ENCODE data around the gene CSNK1A1. TPM values are rescaled to one million over a fixed set of nuclear protein-coding genes. Genes with fewer than 3 reads are reported as not detected.

The CSNK1A1 gene
- total RNA-seq, 1 donor from 2014 or later: 224 TPM

DNA sequence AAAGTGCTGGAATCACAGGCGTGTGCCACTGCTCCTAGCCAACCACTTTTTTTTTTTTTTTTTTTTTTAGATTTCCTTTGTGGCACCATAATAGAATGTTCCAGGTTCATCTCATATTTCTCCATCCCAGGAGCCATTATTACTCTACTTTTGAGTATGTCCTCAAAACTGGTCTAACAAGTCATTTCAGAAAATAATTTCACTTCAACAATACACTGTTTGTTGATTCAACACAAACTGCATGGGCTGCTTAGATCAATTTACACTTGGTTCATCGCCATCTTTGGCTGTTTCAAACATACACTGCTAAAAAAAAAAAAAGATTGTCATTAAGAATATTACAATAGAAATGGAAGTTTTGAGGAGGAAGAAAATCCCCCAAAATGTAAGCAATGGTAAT lies 57.9 kb downstream of the CSNK1A1 start:
- peak overlapping the region; percentile 81 for H3K27ac Mint-ChIP-seq
- no peaks in the 10 kb centered on the region for H3K27me3 Mint-ChIP-seq
- H3K9me3 Mint-ChIP-seq: no peaks in the 10 kb centered on the region
- peak overlapping the region; percentile 23 for H3K4me3 Mint-ChIP-seq
- peaks cover 14% of the 10 kb centered on the region for H3K36me3 Mint-ChIP-seq
- TF ChIP-seq, protein P1, sequence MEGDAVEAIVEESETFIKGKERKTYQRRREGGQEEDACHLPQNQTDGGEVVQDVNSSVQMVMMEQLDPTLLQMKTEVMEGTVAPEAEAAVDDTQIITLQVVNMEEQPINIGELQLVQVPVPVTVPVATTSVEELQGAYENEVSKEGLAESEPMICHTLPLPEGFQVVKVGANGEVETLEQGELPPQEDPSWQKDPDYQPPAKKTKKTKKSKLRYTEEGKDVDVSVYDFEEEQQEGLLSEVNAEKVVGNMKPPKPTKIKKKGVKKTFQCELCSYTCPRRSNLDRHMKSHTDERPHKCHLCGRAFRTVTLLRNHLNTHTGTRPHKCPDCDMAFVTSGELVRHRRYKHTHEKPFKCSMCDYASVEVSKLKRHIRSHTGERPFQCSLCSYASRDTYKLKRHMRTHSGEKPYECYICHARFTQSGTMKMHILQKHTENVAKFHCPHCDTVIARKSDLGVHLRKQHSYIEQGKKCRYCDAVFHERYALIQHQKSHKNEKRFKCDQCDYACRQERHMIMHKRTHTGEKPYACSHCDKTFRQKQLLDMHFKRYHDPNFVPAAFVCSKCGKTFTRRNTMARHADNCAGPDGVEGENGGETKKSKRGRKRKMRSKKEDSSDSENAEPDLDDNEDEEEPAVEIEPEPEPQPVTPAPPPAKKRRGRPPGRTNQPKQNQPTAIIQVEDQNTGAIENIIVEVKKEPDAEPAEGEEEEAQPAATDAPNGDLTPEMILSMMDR (conservative IDR thresholded peaks at IDR 0.05): no peak
- no peak for DNase-seq (ENCODE audit: extremely low spot score, unreplicated experiment)
- peaks cover 27% of the 10 kb centered on the region for H3K4me1 Mint-ChIP-seq (ENCODE audit: unreplicated experiment)

DNA sequence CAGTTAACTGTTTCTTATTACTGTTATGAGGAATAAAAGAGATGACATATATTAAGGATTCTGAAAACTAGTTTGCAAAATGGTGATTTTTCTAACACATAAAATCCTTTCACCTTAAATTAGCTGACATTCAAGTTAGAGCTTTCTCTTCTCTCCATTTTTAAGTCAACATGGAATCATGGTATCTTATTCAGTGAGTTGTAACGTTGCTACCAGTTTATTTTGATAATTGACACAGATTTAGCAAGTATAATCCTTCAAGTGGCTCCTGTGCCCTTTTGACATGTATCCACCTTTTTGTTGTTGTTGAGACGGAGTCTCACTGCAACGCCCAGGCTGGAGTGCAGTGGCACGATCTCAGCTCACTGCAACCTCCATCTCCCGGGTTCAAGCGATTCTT lies 58.5 kb downstream of the CSNK1A1 start:
- peaks cover 14% of the 10 kb centered on the region for H3K36me3 Mint-ChIP-seq
- H3K4me1 Mint-ChIP-seq (ENCODE audit: unreplicated experiment): peaks cover 27% of the 10 kb centered on the region
- peak overlapping the region; percentile 55 for H3K27ac Mint-ChIP-seq
- TF ChIP-seq, protein P1 (conservative IDR thresholded peaks at IDR 0.05): no peak
- no peaks in the 10 kb centered on the region for H3K27me3 Mint-ChIP-seq
- no peaks in the 10 kb centered on the region for H3K9me3 Mint-ChIP-seq
- DNase-seq (ENCODE audit: extremely low spot score, unreplicated experiment): no peak
- no peak overlapping the region for H3K4me3 Mint-ChIP-seq

DNA sequence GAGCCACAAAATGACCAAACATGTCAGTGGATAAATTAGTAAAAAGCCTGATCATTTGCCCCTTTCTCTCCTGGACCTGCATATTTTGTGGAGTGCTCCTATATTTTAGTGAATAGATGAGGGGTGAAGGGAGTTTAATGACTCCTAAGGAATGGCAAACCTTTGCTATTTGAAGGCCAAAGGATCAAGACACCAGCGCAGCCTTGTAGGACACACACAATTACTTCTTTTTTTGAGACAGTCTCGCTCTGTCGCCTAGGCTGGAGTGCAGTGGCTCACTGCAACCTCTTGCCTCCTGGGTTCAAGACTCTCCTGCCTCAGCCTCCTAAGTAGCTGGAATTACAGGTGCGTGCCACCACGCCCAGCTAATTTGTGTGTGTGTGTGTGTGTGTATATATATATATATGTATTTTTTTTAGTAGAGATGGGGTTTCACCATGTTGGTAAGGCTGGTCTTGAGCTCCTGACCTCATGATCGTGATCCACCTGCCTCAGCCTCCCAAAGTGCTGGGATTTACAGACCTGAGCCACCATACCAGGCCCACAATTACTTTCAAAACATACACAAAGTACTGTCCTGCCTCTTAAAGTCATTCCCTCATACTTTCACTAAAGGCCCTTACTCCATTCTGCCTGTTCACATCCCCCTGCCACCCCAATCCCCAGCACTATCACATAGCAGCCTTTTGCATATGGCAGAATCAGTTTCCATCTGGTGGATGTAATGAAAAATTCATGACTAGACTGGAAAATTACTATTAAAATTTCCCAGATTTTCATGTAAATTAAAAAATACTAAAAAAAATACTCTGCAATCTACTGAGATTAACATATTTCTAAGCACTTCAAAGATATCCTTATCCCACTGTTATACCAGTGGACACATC lies 60.4 kb downstream of the CSNK1A1 start:
- peaks cover 9% of the 10 kb centered on the region for H3K36me3 Mint-ChIP-seq
- peak overlapping the region; percentile 25 for H3K27ac Mint-ChIP-seq
- H3K27me3 Mint-ChIP-seq: no peaks in the 10 kb centered on the region
- TF ChIP-seq, protein P1 (conservative IDR thresholded peaks at IDR 0.05): no peak
- no peak for DNase-seq (ENCODE audit: extremely low spot score, unreplicated experiment)
- H3K4me1 Mint-ChIP-seq (ENCODE audit: unreplicated experiment): peaks cover 37% of the 10 kb centered on the region
- H3K4me3 Mint-ChIP-seq: no peak overlapping the region
- no peaks in the 10 kb centered on the region for H3K9me3 Mint-ChIP-seq

DNA sequence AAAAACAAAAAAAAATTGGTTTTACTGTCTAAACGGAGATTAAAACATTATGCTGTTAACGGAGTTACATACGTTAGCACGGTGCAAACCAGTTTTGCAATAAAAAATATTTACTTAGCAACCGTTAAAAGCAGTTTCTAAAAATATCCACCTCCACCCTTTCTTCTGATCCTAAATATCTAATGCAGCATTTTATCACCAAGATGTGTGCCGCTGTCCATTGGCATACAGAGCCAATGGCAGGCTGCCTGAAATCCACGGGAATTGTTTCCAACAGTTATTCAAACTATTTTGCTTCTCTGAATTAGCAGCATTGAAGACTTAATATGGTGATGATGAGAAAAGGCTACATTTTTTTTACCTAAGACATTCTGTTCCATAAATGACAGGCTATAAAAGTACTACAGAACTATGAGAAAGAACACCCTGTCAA lies 61.6 kb downstream of the CSNK1A1 start:
- H3K9me3 Mint-ChIP-seq: no peaks in the 10 kb centered on the region
- H3K27me3 Mint-ChIP-seq: no peaks in the 10 kb centered on the region
- H3K4me1 Mint-ChIP-seq (ENCODE audit: unreplicated experiment): peaks cover 40% of the 10 kb centered on the region
- peaks cover 9% of the 10 kb centered on the region for H3K36me3 Mint-ChIP-seq
- DNase-seq (ENCODE audit: extremely low spot score, unreplicated experiment): no peak
- peak overlapping the region; percentile 53 for H3K27ac Mint-ChIP-seq
- TF ChIP-seq, protein P1 (conservative IDR thresholded peaks at IDR 0.05): no peak
- no peak overlapping the region for H3K4me3 Mint-ChIP-seq

DNA sequence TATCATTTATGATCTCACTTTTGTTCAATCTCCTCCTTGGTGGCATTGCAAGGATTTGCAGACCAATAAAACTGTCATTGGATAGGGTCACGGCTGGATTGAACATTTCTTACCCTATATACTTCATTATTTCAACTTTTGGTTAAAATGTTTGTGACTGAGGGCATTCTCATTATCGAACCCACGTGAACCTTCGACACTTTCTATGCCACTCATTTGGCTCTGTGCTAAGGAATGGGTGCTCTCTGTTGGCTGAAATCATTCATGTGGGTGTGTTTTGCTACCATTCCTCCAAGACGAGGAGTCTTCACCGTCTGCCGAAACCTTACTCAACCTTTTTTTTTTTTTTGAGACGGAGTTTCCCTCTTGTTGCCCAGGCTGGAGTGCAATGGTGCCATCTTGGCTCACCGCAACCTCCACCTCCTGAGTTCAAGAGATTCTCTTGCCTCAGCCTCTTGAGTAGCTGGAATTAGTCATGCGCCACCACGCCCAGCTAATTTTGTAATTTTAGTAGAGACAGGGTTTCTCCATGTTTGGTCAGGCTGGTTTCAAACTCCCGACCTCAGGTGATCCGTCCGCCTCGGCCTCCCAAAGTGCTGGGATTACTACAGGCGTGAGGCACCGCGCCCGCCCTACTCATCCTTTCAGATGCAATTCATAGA lies 62.5 kb downstream of the CSNK1A1 start:
- H3K36me3 Mint-ChIP-seq: peaks cover 9% of the 10 kb centered on the region
- no peaks in the 10 kb centered on the region for H3K9me3 Mint-ChIP-seq
- H3K4me3 Mint-ChIP-seq: no peak overlapping the region
- no peaks in the 10 kb centered on the region for H3K27me3 Mint-ChIP-seq
- TF ChIP-seq, protein P1 (conservative IDR thresholded peaks at IDR 0.05): no peak
- peaks cover 40% of the 10 kb centered on the region for H3K4me1 Mint-ChIP-seq (ENCODE audit: unreplicated experiment)
- H3K27ac Mint-ChIP-seq: peak overlapping the region; percentile 2
- no peak for DNase-seq (ENCODE audit: extremely low spot score, unreplicated experiment)
